H9 (cell line): Measurements from ENCODE around the gene TIAM1. TPM values are rescaled to one million over a fixed set of nuclear protein-coding genes. Genes with fewer than 3 reads are reported as not detected.

Experiments
- DNase-seq: peaks from one replicate; pipeline ENCODE4 v3.0.0-alpha.2; 2017
- H2AFZ ChIP-seq: one replicate; pipeline ENCODE4 v1.6.1; 2013; ENCODE audit warnings: mild to moderate bottlenecking, low read length, control low read depth, moderate library complexity
- H2AK5ac ChIP-seq: 2 replicates; pipeline ENCODE4 v1.6.1; 2013; ENCODE audit warnings: low read length, control low read depth, mixed read lengths; ENCODE audit not compliant: insufficient read length
- H2BK120ac ChIP-seq: one replicate; pipeline ENCODE4 v1.6.1; 2013; ENCODE audit warnings: low read depth, mild to moderate bottlenecking, low read length, control low read depth, inconsistent platforms; ENCODE audit not compliant: poor library complexity, severe bottlenecking
- H2BK12ac ChIP-seq: 2 replicates; pipeline ENCODE4 v1.6.1; 2013; ENCODE audit warnings: low read length, control low read depth, mixed read lengths, low read depth; ENCODE audit not compliant: insufficient read length
- H2BK15ac ChIP-seq: 2 replicates; pipeline ENCODE4 v1.6.1; 2013; ENCODE audit warnings: low read depth, low read length, control low read depth
- H2BK20ac ChIP-seq: one replicate; pipeline ENCODE4 v1.6.1; 2013; ENCODE audit warnings: low read depth, mild to moderate bottlenecking, low read length, control low read depth, inconsistent platforms; ENCODE audit not compliant: poor library complexity, severe bottlenecking
- H2BK5ac ChIP-seq: 2 replicates; pipeline ENCODE4 v1.6.1; 2013; ENCODE audit warnings: low read length, control low read depth, mixed read lengths; ENCODE audit not compliant: insufficient read length
- H3K14ac ChIP-seq: 2 replicates; pipeline ENCODE4 v1.6.1; 2013; ENCODE audit warnings: low read length, control low read depth; ENCODE audit not compliant: insufficient read depth
- H3K18ac ChIP-seq: 2 replicates; pipeline ENCODE4 v1.6.1; 2013; ENCODE audit warnings: low read depth, mild to moderate bottlenecking, mixed read lengths, low read length, control low read depth; ENCODE audit not compliant: insufficient read length
- H3K23ac ChIP-seq: 2 replicates; pipeline ENCODE4 v1.6.1; 2013; ENCODE audit warnings: low read length, control low read depth, mixed read lengths, low read depth; ENCODE audit not compliant: insufficient read length
- H3K23me2 ChIP-seq: 2 replicates; pipeline ENCODE4 v1.6.1; 2013; ENCODE audit warnings: low read depth, mild to moderate bottlenecking, mixed read lengths, low read length, control low read depth; ENCODE audit not compliant: insufficient read length, poor library complexity, severe bottlenecking
- H3K27ac ChIP-seq: 2 replicates; pipeline ENCODE4 v1.5.1; 2013; ENCODE audit warnings: low read length, control low read depth, mixed read lengths, low read depth; ENCODE audit not compliant: insufficient read length
- H3K27me3 ChIP-seq: 2 replicates; pipeline ENCODE4 v1.6.1; 2013; ENCODE audit warnings: low read length, control low read depth, inconsistent platforms; ENCODE audit not compliant: insufficient read depth
- H3K4ac ChIP-seq: 2 replicates; pipeline ENCODE4 v1.6.1; 2013; ENCODE audit warnings: low read depth, mild to moderate bottlenecking, control low read depth, inconsistent platforms, low read length, moderate library complexity
- H3K4me1 ChIP-seq: 2 replicates; pipeline ENCODE4 v1.6.1; 2013; ENCODE audit warnings: low read length, control low read depth, inconsistent platforms; ENCODE audit not compliant: insufficient read depth
- H3K4me2 ChIP-seq: 2 replicates; pipeline ENCODE4 v1.6.1; 2013; ENCODE audit warnings: low read length, control low read depth, mixed read lengths; ENCODE audit not compliant: insufficient read length, insufficient read depth
- H3K56ac ChIP-seq: 2 replicates; pipeline ENCODE4 v1.6.1; 2013; ENCODE audit warnings: low read depth, mild to moderate bottlenecking, mixed read lengths, low read length, control low read depth; ENCODE audit not compliant: insufficient read length
- H3K79me1 ChIP-seq: 2 replicates; pipeline ENCODE4 v1.6.1; 2013; ENCODE audit warnings: low read depth, mild to moderate bottlenecking, moderate library complexity, low read length, control low read depth, inconsistent platforms; ENCODE audit not compliant: insufficient read depth, poor library complexity, severe bottlenecking
- H3K79me2 ChIP-seq: 2 replicates; pipeline ENCODE4 v1.6.1; 2013; ENCODE audit warnings: low read length, control low read depth, inconsistent platforms; ENCODE audit not compliant: insufficient read depth
- H3K9ac ChIP-seq: 2 replicates; pipeline ENCODE4 v1.6.1; 2013; ENCODE audit warnings: low read length, control low read depth, mixed read lengths; ENCODE audit not compliant: insufficient read length; ENCODE audit errors: extremely low read depth
- H3K9me3 ChIP-seq: one replicate; pipeline ENCODE4 v1.6.1; 2013; ENCODE audit warnings: low read depth, low read length, inconsistent platforms; ENCODE audit not compliant: control insufficient read depth
- H3T11ph ChIP-seq: one replicate; pipeline ENCODE4 v1.6.1; 2013; ENCODE audit warnings: mild to moderate bottlenecking, low read length, control low read depth, inconsistent platforms
- H4K20me1 ChIP-seq: one replicate; pipeline ENCODE4 v1.6.1; 2013; ENCODE audit not compliant: control insufficient read depth, insufficient read length, insufficient read depth
- H4K5ac ChIP-seq: 2 replicates; pipeline ENCODE4 v1.6.1; 2013; ENCODE audit warnings: low read depth, mild to moderate bottlenecking, mixed read lengths, low read length, control low read depth; ENCODE audit not compliant: insufficient read length
- H4K8ac ChIP-seq: replicated peaks from 2 replicates; pipeline ENCODE4 v1.6.1; 2013; ENCODE audit warnings: low read length, control low read depth, mixed read lengths, low read depth; ENCODE audit not compliant: insufficient read length
- H4K91ac ChIP-seq: 2 replicates; pipeline ENCODE4 v1.6.1; 2013; ENCODE audit warnings: low read depth, mild to moderate bottlenecking, moderate library complexity, mixed read lengths, low read length, control low read depth; ENCODE audit not compliant: insufficient read length
- H3K27ac Mint-ChIP-seq, 3 experiments: 2 replicates in 2 of 3; 3 replicates in 1 of 3; pipeline ENCODE4 v1.8.0; 2020 to 2021; ENCODE audit warnings: mixed read lengths in 3 of 3, mild to moderate bottlenecking in 1 of 3, moderate library complexity in 1 of 3
- H3K27me3 Mint-ChIP-seq: 2 replicates; pipeline ENCODE4 v1.8.0; 2021; ENCODE audit warnings: low read depth, mild to moderate bottlenecking, moderate library complexity, mixed read lengths
- H3K36me3 Mint-ChIP-seq, 3 experiments: 2 replicates in 2 of 3; 3 replicates in 1 of 3; pipeline ENCODE4 v1.8.0; 2020 to 2021; ENCODE audit warnings: low read depth in 3 of 3, mixed read lengths in 3 of 3; ENCODE audit not compliant: insufficient read depth in 1 of 3
- H3K4me1 Mint-ChIP-seq, 2 experiments: 2 replicates each; pipeline ENCODE4 v1.8.0; 2020; ENCODE audit warnings: mixed read lengths in 2 of 2
- H3K4me3 Mint-ChIP-seq, 2 experiments: 2 replicates in 1 of 2; 3 replicates in 1 of 2; pipeline ENCODE4 v1.8.0; 2020 to 2021; ENCODE audit warnings: mild to moderate bottlenecking in 2 of 2, mixed read lengths in 2 of 2, moderate library complexity in 1 of 2
- H3K9me3 Mint-ChIP-seq, 2 experiments: 2 replicates in 1 of 2; 3 replicates in 1 of 2; pipeline ENCODE4 v1.8.0; 2020; ENCODE audit warnings: mild to moderate bottlenecking in 2 of 2, mixed read lengths in 2 of 2, moderate library complexity in 1 of 2
- WGBS: extraction: QIAGEN DNeasy Blood & Tissue Kit; methylation state at CpG from one replicate; pipeline ENCODE4 v1.1.7; 2013; ENCODE audit warnings: missing lambda C conversion rate, low lambda C conversion rate, mixed read lengths; ENCODE audit not compliant: insufficient read length; ENCODE audit errors: extremely low coverage; 5-methylcytosine and 5-hydroxymethylcytosine counted together
- long read RNA-seq: library from polyadenylated mRNA; unstranded; transcript quantifications from one replicate; pipeline ENCODE4 v2.0.0, GENCODE V29; 2020
- total RNA-seq: library from RNA; stranded (reverse); gene quantifications from 2 replicates; pipeline ENCODE4 v1.2.1, GENCODE V29; 2021
- TF ChIP-seq, protein P1 (sequence below): fragments of 200-600 bp; sonication (generic); conservative IDR thresholded peaks from 3 replicates; pipeline ENCODE4 v1.8.0; 2021; ENCODE audit warnings: antibody characterized with exemption, mild to moderate bottlenecking

Gene TIAM1, protein sequence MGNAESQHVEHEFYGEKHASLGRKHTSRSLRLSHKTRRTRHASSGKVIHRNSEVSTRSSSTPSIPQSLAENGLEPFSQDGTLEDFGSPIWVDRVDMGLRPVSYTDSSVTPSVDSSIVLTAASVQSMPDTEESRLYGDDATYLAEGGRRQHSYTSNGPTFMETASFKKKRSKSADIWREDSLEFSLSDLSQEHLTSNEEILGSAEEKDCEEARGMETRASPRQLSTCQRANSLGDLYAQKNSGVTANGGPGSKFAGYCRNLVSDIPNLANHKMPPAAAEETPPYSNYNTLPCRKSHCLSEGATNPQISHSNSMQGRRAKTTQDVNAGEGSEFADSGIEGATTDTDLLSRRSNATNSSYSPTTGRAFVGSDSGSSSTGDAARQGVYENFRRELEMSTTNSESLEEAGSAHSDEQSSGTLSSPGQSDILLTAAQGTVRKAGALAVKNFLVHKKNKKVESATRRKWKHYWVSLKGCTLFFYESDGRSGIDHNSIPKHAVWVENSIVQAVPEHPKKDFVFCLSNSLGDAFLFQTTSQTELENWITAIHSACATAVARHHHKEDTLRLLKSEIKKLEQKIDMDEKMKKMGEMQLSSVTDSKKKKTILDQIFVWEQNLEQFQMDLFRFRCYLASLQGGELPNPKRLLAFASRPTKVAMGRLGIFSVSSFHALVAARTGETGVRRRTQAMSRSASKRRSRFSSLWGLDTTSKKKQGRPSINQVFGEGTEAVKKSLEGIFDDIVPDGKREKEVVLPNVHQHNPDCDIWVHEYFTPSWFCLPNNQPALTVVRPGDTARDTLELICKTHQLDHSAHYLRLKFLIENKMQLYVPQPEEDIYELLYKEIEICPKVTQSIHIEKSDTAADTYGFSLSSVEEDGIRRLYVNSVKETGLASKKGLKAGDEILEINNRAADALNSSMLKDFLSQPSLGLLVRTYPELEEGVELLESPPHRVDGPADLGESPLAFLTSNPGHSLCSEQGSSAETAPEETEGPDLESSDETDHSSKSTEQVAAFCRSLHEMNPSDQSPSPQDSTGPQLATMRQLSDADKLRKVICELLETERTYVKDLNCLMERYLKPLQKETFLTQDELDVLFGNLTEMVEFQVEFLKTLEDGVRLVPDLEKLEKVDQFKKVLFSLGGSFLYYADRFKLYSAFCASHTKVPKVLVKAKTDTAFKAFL (N-terminal part only)
- total RNA-seq = 22.4 and 23.1 TPM in 2 replicates
- long read RNA-seq, full-length matches to known transcripts = 10 of 86 reads
- long read RNA-seq, partial matches to known transcripts = 46 of 86 reads
- long read RNA-seq, other reads (novel, unspliced or antisense) = 30 of 86 reads

DNA sequence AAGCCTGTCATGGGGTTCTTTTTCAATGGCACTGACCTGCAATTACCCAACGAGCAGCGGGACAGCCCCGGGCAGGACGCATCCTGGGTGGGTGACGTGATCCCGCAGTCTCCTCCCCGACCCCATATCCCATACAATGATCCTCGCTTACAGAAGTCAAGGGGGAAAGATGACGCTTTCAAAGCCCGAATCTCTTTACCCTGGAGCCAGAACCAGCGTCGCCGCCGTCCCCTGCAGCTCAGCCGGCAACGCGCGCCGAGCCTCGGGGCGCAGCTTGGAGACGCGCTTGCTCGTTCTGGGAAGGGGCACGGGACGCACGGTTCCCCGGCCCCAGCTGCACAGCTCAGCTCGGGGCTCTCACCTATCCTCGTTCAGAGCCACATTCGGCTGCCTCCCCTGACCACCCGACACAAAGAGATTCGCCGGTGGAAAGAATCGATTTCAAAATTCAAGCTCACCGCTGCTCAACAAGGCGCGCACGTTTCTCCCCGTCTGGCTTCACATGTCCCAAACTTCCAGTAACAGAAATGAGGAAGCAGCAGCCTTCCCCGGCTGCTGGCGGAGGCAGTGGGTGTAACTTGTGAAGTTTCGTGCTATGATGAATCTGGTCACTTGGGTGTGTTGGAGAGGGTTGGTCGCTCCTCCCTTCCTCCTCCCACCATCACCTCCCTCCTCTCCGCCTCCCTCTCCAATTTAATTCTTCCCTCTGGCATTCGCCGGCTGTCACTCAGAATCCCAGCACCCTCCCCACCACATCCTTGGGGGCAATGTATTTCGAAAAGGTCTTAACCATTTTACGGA, at the start of gene TIAM1:
TIAM1 (minus strand) TSS at position 582 of the 801 bp plus-strand sequence. CDS start 77,289 bp downstream, outside the sequence.
- peaks cover 2% of the 10 kb centered on the region for H4K20me1 ChIP-seq
- H4K91ac ChIP-seq = no peak within 1 kb of the TSS
- Mint-ChIP-seq H3K27ac (peak within 1 kb of the TSS; percentile 72 to 95 (median 93); a peak in 6 of 7 replicates), H3K4me1 (peaks cover 29 to 46% of the 10 kb centered on the region in 2 experiments), H3K36me3 (no peaks in the 10 kb centered on the region), H3K9me3 (no peaks in the 10 kb centered on the region), H3K27me3 (peaks cover 12% of the 10 kb centered on the region), H3K4me3 (peak within 1 kb of the TSS; percentile 86 to 92)
- no peak within 1 kb of the TSS for H3T11ph ChIP-seq
- H3K14ac ChIP-seq = peak within 1 kb of the TSS; percentile 84
- no peak within 1 kb of the TSS for H2BK5ac ChIP-seq
- no peaks in the 10 kb centered on the region for H3K79me1 ChIP-seq
- H3K4me2 ChIP-seq = peak within 1 kb of the TSS; percentile 61
- H3K4ac ChIP-seq = no peak within 1 kb of the TSS
- peak within 1 kb of the TSS; percentile 35 for H3K9ac ChIP-seq
- TF ChIP-seq, protein P1, sequence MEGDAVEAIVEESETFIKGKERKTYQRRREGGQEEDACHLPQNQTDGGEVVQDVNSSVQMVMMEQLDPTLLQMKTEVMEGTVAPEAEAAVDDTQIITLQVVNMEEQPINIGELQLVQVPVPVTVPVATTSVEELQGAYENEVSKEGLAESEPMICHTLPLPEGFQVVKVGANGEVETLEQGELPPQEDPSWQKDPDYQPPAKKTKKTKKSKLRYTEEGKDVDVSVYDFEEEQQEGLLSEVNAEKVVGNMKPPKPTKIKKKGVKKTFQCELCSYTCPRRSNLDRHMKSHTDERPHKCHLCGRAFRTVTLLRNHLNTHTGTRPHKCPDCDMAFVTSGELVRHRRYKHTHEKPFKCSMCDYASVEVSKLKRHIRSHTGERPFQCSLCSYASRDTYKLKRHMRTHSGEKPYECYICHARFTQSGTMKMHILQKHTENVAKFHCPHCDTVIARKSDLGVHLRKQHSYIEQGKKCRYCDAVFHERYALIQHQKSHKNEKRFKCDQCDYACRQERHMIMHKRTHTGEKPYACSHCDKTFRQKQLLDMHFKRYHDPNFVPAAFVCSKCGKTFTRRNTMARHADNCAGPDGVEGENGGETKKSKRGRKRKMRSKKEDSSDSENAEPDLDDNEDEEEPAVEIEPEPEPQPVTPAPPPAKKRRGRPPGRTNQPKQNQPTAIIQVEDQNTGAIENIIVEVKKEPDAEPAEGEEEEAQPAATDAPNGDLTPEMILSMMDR = no peak
- no peak within 1 kb of the TSS for H2BK12ac ChIP-seq
- peaks cover 3% of the 10 kb centered on the region; the same call in 1 of the 2 replicates for H3K4me1 ChIP-seq
- H2BK120ac ChIP-seq = no peak within 1 kb of the TSS
- no peak within 1 kb of the TSS for H2AFZ ChIP-seq
- peak within 1 kb of the TSS; percentile 48 for H3K18ac ChIP-seq
- H3K56ac ChIP-seq = no peak within 1 kb of the TSS
- H4K5ac ChIP-seq = no peak within 1 kb of the TSS
- DNase-seq = peak; percentile 74
- WGBS = no CpG with 5 or more reads among the region's 49 CpGs
- H2AK5ac ChIP-seq = no peak within 1 kb of the TSS
- H3K27ac ChIP-seq = no peak within 1 kb of the TSS
- H2BK20ac ChIP-seq = no peak within 1 kb of the TSS
- H3K23ac ChIP-seq = no peak within 1 kb of the TSS
- H3K27me3 ChIP-seq = no peaks in the 10 kb centered on the region
- H3K23me2 ChIP-seq = peaks cover 13% of the 10 kb centered on the region
- no peak within 1 kb of the TSS for H4K8ac ChIP-seq
- H3K9me3 ChIP-seq = no peaks in the 10 kb centered on the region
- no peak within 1 kb of the TSS for H2BK15ac ChIP-seq
- H3K79me2 ChIP-seq = no peaks in the 10 kb centered on the region
